Measurements from ENCODE around the gene TMPRSS13. TPM values are rescaled to one million over a fixed set of nuclear protein-coding genes. Genes with fewer than 3 reads are reported as not detected.
A peak's percentile ranks its signal among the peaks of the same experiment; 100 is the strongest.

TMPRSS13 gene
- total RNA-seq, 1 donor from 2014 or later, result not detected

DNA sequence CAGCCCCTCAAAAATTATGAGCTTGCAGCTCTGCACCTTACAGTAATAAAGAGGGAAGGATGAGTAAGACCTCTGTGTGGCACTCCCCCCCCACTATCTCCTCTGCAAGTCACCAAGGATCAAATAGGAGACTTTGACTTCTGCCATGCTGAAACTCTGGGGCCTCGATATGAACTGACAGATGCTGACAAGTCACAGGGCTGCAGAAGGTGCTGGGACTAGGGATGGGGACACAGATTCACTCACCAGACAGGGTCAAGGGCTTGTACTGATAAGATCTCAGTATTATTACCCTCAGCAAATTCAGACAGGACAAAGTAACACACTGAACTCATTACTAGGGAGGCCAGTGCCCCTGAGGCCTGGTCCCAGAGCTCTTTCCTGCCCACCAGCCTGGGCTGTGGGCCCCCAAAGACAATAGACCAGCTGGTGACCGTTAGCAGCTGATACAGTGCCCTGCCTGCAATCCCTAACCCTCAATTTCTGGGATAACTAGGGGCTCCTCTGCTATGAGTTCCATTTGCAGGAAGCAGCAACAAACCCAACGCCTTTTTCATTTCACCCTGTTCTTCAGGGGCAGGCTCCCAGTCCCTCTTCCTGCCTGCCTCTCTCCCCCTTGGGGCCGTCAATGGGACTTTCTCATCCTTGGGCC is 20.1 kb downstream of the TMPRSS13 start:
- H3K36me3 ChIP-seq, result no peaks in the 10 kb centered on the region
- intact Hi-C loops (cut with DNase I), result no loop called here
- H3K27me3 ChIP-seq, result no peaks in the 10 kb centered on the region
- DNase-seq (ENCODE audit: low spot score in 2 of 2), result no peak
- TF ChIP-seq, protein P1, sequence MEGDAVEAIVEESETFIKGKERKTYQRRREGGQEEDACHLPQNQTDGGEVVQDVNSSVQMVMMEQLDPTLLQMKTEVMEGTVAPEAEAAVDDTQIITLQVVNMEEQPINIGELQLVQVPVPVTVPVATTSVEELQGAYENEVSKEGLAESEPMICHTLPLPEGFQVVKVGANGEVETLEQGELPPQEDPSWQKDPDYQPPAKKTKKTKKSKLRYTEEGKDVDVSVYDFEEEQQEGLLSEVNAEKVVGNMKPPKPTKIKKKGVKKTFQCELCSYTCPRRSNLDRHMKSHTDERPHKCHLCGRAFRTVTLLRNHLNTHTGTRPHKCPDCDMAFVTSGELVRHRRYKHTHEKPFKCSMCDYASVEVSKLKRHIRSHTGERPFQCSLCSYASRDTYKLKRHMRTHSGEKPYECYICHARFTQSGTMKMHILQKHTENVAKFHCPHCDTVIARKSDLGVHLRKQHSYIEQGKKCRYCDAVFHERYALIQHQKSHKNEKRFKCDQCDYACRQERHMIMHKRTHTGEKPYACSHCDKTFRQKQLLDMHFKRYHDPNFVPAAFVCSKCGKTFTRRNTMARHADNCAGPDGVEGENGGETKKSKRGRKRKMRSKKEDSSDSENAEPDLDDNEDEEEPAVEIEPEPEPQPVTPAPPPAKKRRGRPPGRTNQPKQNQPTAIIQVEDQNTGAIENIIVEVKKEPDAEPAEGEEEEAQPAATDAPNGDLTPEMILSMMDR (IDR thresholded peaks at IDR 0.05), result no peak
- no peak overlapping the region for H3K4me3 ChIP-seq
- H3K4me1 ChIP-seq, result no peaks in the 10 kb centered on the region
- no peaks in the 10 kb centered on the region for H3K9me3 ChIP-seq
- no peak overlapping the region for H3K27ac ChIP-seq

DNA sequence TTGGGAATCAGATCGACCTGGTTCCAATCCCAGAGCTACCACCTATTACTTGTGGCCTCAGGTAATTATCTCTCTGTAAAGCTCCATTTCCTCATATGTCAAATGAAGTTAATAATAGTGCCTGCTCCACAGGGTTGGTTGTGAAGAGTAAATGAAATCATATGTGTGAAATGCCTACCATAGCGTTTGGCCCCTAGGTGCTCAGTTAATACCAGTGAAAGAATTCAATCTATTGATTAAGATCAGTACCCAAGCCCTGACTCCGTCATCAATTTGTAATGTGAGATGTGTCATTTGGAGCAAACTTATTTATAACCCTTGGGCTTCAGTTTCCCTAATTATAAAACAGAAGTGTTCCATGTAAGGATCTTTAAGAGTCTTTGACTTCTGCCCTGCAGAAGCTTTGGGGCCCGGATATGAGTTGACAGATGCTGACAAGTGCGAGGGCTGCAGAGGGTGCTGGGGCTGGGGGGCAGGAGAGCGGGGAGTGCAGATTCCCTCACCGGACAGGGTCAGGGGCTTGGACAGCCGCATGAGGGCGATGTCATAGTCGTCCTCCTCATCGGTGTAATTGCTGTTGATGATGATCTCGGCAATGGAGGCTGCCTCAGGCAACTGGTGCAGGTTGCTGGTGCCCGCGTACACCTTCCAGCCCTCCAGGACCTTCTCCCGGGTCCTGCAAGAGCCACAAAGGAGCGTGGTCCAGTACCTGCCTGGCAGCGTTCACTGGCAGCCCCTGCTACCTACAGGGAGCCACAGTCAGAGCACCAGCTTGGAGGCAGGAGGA is 20.9 kb downstream of the TMPRSS13 start:
- Histone ChIP-seq H3K4me3 (no peak overlapping the region), H3K9me3 (no peaks in the 10 kb centered on the region), H3K36me3 (no peaks in the 10 kb centered on the region), H3K27me3 (no peaks in the 10 kb centered on the region), H3K4me1 (no peaks in the 10 kb centered on the region), H3K27ac (no peak overlapping the region)
- TF ChIP-seq, protein P1 (IDR thresholded peaks at IDR 0.05), result no peak
- DNase-seq (ENCODE audit: low spot score in 2 of 2), result no peak
- intact Hi-C loops (cut with DNase I), result no loop called here

DNA sequence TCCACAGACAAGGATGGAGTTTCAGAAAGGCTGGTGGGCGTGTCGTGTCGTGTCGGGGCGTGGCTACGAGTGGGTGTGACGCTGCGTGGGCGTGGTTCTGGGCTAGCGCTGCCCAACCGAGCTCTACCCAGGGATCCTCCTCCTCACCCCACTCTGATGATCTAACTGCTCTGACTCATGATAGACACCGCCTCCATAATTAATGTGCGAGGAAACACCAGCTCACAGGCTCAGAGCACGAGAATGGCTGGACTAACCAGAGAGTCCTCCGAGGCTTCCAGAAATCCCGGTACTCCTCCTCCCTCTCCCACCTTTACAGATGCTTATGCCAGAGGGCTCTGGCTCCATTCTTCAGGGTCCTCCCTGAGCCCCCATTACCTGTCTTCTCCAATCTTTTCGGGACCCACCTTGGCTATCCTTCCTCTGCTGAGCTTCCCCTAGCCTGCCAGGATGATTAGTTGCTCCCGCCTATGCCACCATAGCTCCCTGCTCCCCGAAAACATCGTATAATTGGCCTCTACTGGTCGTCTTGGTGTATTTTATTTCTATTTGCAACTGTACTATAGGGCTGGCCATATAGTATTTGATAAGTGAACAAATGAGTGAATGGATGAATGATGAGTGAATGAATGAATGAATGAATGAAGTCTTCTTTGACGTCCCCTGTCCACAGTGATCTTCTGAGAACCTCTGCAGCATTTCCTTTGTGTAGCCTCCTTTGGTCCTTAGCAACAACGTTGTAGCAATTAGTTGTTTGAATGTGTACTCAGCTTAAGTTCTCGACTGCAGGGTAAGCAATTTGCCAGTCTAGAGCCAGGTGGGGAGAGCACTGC is 21.7 kb downstream of the TMPRSS13 start:
- intact Hi-C loops (cut with DNase I), result no loop called here
- no peak overlapping the region for H3K4me3 ChIP-seq
- H3K36me3 ChIP-seq, result no peaks in the 10 kb centered on the region
- H3K4me1 ChIP-seq, result no peaks in the 10 kb centered on the region
- H3K9me3 ChIP-seq, result no peaks in the 10 kb centered on the region
- peak; percentile 15 to 83 for DNase-seq (ENCODE audit: low spot score in 2 of 2)
- H3K27me3 ChIP-seq, result no peaks in the 10 kb centered on the region
- TF ChIP-seq, protein P1 (IDR thresholded peaks at IDR 0.05), result no peak
- no peak overlapping the region for H3K27ac ChIP-seq

DNA sequence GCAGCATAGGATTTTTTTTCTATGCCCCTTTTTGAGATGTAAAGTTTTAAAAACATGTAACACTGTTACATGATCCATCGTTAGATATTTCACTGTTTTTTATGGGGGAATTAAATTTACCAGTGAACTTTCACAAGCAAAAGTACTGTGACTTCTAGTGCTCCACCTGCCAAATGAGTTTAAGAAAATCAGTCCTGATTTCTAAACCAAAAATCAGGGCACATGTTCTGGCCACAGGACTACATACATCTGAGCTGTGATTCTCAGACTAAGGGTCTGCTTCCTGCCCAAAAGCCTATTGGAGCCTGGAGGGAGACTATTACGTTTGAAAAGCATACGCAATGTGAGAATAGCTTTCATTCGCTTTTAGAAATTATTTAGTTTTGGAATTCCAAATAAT is 22.5 kb downstream of the TMPRSS13 start:
- intact Hi-C loops (cut with DNase I), result no loop called here
- Histone ChIP-seq H3K27me3 (no peaks in the 10 kb centered on the region), H3K4me3 (no peak overlapping the region), H3K4me1 (no peaks in the 10 kb centered on the region), H3K27ac (no peak overlapping the region), H3K9me3 (no peaks in the 10 kb centered on the region), H3K36me3 (no peaks in the 10 kb centered on the region)
- TF ChIP-seq, protein P1 (IDR thresholded peaks at IDR 0.05), result no peak
- no peak for DNase-seq (ENCODE audit: low spot score in 2 of 2)

DNA sequence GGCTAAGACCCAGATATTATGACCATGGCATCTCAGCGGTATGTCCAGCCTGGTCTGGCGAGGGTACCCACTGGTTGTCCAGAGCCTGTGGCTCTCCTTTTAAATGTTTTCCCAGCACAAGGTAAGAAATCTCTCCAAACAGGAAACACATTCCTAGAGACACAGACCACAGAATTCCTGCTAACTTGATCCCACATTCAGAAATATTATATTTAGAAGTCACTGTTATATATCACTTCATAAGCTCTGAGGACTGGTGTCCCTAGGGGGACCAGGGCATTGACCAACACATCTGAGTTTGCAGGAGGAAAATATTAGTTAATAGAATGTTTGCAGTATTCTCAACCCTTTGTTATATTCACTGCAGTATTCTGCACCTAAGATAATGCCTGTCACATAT is 23.1 kb downstream of the TMPRSS13 start:
- Histone ChIP-seq H3K4me3 (no peak overlapping the region), H3K9me3 (no peaks in the 10 kb centered on the region), H3K27me3 (no peaks in the 10 kb centered on the region), H3K27ac (no peak overlapping the region), H3K4me1 (no peaks in the 10 kb centered on the region), H3K36me3 (no peaks in the 10 kb centered on the region)
- TF ChIP-seq, protein P1 (IDR thresholded peaks at IDR 0.05), result no peak
- intact Hi-C loops (cut with DNase I), result no loop called here
- DNase-seq (ENCODE audit: low spot score in 2 of 2), result no peak
